Rectal smooth muscle tissue (tissue), 1 donor: Measurements from ENCODE around the gene CACNA1S.
A peak's percentile ranks its signal among the peaks of the same experiment; 100 is the strongest.

Experiments used
- H3K27ac ChIP-seq: one replicate; pipeline ENCODE4 v1.7.0; 2013; ENCODE audit warnings: low read depth, low read length, inconsistent platforms
- H3K27me3 ChIP-seq: one replicate; pipeline ENCODE4 v1.7.0; 2013; ENCODE audit warnings: low read length; ENCODE audit not compliant: control insufficient read depth, insufficient read depth
- H3K36me3 ChIP-seq: one replicate; pipeline ENCODE4 v1.7.0; 2013; ENCODE audit warnings: low read length; ENCODE audit not compliant: control insufficient read depth, insufficient read depth
- H3K4me1 ChIP-seq: one replicate; pipeline ENCODE4 v1.7.0; 2013; ENCODE audit warnings: low read length; ENCODE audit not compliant: control insufficient read depth, insufficient read depth
- H3K4me3 ChIP-seq: one replicate; pipeline ENCODE4 v1.7.0; 2013; ENCODE audit warnings: low read length
- H3K9ac ChIP-seq: one replicate; pipeline ENCODE4 v1.7.0; 2013; ENCODE audit warnings: low read length

CACNA1S gene

DNA sequence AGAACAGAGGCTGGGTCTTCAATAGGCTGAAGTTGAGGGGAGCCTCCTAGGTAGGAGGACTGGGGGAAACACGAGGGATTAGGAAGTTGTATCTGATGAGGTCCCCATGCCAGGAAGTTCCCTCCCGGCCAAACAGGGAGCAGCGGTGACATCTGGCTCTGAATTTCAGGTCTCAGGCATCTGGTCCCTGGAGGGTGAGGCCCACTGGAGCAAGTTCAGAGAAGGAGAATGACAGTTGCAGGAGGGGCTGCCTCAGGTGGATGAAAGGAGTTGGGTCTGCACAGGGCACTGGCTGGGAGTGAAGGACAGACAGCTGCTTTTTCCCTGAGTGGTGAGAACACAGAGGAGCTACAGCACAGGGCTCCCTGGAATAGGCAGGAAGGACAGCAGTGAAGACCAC lies 32.9 kb upstream of the CACNA1S start:
- no peaks in the 10 kb centered on the region for H3K27me3 ChIP-seq
- no peak overlapping the region for H3K9ac ChIP-seq
- peaks cover 37% of the 10 kb centered on the region for H3K36me3 ChIP-seq
- no peaks in the 10 kb centered on the region for H3K4me1 ChIP-seq
- no peak overlapping the region for H3K27ac ChIP-seq
- no peak overlapping the region for H3K4me3 ChIP-seq

DNA sequence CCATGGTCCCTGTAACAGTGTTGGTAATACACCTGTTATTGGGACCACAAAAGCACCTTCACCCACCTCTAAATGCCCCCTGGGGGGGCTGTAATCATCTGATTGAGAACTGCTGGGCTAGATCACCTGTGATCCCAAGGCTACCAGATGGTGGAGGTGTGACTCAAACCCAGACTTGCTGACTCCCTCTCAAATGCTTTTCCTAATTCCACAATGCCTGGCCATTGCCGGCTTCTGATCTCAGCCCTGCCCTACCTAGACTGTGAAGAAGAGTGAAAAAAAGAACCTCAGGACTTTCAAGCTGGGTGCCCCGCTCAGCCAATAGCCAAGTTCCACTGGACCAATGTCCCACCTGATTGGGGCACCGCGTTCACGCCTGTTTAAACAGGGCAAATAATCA lies 32.5 kb upstream of the CACNA1S start:
- no peak overlapping the region for H3K27ac ChIP-seq

DNA sequence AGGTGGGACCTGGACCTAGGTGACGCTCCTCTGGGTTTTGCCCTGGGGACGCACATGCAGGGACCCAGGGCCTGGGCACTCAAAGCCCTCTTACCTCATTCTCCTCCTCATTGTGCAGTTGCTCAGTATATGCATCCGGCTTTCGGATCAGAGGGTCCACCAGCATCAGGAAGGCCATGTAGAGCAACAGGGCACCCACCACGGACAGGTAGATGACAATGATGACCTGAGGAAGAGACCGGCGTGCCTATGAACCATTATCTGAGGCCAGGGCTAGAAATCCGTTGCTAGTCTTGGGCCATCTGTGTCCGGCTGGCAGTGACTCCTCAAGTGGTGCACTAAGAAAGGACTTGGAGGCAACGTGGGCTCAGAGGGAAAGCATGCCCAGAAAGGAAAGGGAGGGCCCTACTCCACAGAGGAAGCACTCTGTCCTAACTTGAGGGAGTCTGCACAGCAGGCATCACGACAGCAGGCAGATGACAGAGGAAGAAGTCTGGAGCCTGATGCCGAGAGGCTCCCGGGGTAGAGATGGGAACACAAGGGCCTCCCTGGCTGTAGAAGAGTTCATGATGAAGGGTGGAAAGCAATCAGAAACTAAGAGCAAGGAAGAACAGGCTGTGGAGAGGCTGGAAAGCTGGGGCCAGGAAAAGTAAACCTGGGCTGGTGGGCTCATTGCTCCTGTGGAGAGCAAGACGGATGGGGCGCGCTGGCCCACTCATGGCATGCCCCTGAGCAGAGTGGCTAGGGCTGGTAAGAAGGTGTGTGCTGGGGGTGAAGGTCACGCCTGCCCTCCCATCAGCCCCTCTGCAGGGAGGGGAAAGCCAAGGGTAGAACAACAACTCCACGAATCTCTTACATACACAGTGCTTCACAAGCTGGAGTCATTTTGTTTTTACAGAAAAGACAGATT lies 31.8 kb upstream of the CACNA1S start:
- Histone ChIP-seq H3K9ac (no peak overlapping the region), H3K4me3 (no peak overlapping the region), H3K27me3 (no peaks in the 10 kb centered on the region), H3K4me1 (no peaks in the 10 kb centered on the region), H3K27ac (no peak overlapping the region), H3K36me3 (peaks cover 32% of the 10 kb centered on the region)

More for the DNA sequence above, 32.5 kb upstream of the CACNA1S start:
- Histone ChIP-seq H3K4me3 (no peak overlapping the region), H3K27me3 (no peaks in the 10 kb centered on the region), H3K9ac (no peak overlapping the region), H3K36me3 (peaks cover 33% of the 10 kb centered on the region), H3K4me1 (no peaks in the 10 kb centered on the region)

DNA sequence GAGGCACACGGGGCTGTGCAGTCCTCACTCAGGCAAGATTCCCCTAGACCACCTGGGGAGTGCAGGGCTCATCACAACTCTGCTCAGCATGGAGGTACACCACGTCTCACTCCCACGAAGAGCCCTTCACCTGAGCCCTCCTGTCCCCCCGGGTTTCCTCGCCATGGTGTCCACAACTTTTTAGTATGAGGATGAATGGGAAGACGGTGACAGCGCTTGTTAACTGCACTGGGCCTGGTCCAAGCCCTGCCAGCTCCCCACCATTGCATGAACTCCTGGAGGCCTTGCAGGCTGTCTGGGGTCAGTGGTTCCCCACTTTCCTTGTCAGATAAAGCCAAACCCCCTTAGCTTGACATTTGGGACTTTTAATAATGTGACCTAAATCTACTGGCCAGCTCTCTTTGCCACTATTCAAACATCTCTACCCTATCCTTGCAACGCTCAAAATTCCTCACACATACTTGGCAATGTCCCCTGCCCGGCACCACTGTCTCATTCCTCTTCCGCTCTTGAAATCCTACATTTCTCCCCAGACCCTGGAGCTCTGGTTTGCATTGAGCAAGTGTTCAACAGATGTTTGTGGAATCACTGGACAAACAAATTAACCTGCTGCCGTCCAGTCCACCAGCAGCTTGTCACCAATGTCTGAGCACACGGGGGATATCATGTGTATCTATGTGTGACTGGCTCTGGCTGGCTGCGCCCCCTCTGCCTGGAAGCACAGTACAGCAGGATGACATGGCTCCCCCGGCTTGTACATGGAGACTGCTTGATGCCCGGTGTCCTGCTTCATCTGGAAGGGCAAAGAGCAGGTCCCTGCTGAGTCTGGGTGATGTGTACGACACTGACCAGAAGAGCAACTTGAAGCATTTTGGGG lies 30.9 kb upstream of the CACNA1S start:
- Histone ChIP-seq H3K27me3 (no peaks in the 10 kb centered on the region), H3K36me3 (peaks cover 32% of the 10 kb centered on the region), H3K9ac (no peak overlapping the region), H3K4me1 (no peaks in the 10 kb centered on the region), H3K4me3 (no peak overlapping the region), H3K27ac (no peak overlapping the region)

DNA sequence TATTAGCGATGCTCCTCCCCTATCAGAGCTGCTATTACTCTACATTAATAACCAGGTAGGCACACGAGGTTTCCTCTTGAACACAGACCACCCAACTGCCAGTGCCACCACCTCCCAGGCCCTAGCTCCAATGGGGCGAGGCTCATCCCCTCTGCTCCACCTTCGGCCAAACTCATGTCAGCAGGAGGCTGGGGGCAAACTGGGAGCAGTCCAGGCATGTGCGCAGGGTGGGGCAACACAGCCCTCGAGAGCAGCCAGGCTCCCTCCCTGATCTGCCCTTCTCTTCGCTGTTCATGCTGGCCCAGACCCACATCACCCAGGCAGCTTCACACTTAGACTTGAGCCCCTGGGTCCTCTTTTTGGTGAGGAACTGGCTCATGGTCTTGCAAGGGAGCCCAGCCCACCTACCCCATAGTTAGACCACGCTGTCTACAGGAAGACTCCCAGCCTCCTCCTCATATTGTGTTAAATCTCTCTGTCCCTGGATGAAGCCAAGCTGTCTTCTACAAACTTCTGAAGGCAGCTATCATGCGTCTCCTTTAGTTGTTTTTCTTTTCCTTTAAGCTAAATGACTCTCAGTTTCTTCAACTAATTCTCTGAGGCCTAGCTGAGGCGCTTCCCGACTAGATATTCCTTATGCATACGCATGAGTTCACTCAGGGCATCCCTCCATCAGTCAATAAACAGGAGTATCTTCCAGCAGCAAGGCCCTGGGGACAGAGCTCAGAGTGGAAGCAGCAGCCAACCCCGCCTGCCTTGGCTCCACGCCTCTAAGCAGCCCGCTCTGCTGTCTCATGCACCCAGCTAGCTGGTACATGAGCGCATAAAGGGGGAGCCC lies 30.0 kb upstream of the CACNA1S start:
- H3K4me1 ChIP-seq, result peaks cover 6% of the 10 kb centered on the region
- H3K4me3 ChIP-seq, result no peak overlapping the region
- H3K27me3 ChIP-seq, result no peaks in the 10 kb centered on the region
- no peak overlapping the region for H3K9ac ChIP-seq
- H3K36me3 ChIP-seq, result peaks cover 28% of the 10 kb centered on the region
- H3K27ac ChIP-seq, result no peak overlapping the region

DNA sequence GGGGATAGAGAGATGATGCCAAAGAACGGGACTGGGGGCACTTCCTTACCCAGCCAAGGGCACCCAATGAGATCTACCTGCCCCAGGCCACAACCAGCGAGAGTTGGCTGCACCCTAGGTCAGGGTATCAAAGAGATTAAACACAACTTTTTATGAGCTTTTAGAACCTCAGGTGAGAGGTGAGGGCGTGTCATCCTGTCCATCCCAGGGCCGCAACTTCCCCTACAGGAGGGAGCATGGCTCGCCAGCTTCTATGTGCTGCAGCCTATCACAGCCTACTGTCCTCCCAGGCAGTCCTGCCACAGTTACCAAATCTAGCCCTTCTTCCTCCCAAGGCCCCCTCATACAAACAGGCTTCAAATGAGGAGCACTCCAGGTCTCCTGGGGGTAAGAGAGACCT lies 29.2 kb upstream of the CACNA1S start:
- H3K36me3 ChIP-seq, result peaks cover 20% of the 10 kb centered on the region

DNA sequence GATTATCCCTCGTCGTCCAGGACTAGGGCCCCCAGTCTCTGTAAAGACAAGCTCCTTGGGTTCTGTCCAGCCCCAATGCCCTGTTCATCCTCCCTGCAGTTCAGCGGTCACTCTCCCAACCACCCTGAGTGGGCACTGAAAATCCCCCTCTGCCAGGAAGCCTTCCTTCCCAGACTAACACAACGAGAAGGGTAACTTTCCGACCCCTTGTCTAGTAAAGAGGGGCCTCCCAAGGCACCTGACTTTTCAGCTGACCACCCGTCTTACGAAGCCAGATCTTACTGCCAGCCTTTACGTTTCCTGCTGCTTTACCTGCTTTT lies 28.7 kb upstream of the CACNA1S start:
- peaks cover 13% of the 10 kb centered on the region for H3K4me1 ChIP-seq
- H3K27ac ChIP-seq, result no peak overlapping the region
- H3K9ac ChIP-seq, result no peak overlapping the region
- no peak overlapping the region for H3K4me3 ChIP-seq
- peaks cover 19% of the 10 kb centered on the region for H3K36me3 ChIP-seq
- no peaks in the 10 kb centered on the region for H3K27me3 ChIP-seq

More for the DNA sequence above, 29.2 kb upstream of the CACNA1S start:
- Histone ChIP-seq H3K27ac (no peak overlapping the region), H3K27me3 (no peaks in the 10 kb centered on the region), H3K4me1 (peaks cover 13% of the 10 kb centered on the region), H3K4me3 (no peak overlapping the region), H3K9ac (no peak overlapping the region)

DNA sequence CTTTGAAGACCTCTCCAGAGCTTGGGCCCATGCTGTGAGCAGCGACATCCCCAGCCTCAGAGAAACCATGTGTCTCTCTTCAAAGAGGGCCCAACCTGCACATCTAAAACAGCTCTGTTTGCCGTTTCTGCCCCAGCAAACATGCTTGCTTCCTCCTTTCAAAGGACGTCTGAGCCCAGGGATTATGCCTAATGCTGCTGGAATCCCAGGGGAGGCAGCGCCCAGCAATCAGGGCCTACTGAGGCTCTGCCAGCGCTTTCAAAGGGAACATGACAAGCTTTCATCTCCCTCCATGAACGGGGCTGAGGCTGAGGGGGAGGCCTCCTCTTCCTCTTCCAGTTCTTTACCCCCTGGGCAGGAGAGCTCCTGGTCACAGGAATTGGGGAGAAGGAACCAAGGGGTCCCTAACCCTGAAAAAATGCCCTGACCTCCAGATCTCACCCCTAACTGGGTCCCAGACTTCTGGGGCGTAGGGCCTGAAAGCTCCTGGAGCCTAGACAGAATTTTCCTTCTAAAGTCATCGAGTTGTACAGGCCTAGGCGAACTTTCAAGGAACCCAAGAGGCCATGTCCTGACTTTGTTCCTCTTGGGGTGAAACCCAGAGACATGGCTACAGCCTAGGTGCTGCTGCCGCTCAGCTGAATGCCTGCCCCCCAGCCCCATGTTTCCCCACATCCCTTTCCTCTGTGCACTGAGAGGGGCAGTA lies 28.2 kb upstream of the CACNA1S start:
- no peaks in the 10 kb centered on the region for H3K27me3 ChIP-seq
- H3K27ac ChIP-seq, result no peak overlapping the region
- no peak overlapping the region for H3K4me3 ChIP-seq
- H3K9ac ChIP-seq, result no peak overlapping the region
- peaks cover 13% of the 10 kb centered on the region for H3K4me1 ChIP-seq
- peaks cover 21% of the 10 kb centered on the region for H3K36me3 ChIP-seq

DNA sequence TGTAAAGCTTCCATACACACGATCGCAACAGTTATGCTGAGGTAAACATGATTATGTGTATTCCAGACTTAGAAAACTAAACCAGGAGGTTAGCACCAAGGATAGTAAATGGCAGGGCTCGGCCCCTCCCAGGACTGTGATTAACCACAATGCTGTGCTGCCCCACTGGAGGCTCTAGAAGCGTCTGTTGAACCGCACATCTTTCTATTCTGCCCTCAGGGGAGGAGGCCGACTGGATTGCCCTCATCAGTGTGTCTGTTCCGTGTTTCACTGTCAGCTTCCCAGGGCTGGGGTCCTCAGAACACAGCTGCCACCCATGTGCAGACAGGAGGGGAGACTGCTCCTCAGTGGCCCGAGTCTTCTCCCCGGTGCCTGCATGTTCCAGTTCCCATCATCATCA lies 27.5 kb upstream of the CACNA1S start:
- Histone ChIP-seq H3K36me3 (peaks cover 16% of the 10 kb centered on the region), H3K27me3 (no peaks in the 10 kb centered on the region), H3K27ac (no peak overlapping the region), H3K4me1 (peaks cover 13% of the 10 kb centered on the region), H3K4me3 (no peak overlapping the region), H3K9ac (no peak overlapping the region)

DNA sequence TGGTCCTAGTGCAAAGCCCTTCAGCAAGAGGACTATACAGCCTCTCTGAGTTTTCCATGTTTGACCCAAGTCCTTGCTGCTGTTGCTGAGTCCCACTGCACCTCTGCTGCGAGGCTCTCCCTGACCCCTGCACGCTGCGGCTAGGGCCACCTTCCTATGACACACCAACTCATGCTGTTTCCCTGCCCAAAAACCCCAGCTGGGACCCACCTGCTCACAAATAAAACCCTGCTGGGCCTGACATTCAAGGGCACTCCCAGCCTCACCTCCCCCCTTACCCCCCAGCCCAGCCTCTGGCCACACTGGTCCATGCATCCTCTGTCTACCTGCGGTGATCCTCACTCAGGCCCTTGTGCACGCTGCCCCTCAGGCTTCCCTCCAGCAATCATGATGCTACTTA lies 27.1 kb upstream of the CACNA1S start:
- Histone ChIP-seq H3K4me1 (peaks cover 13% of the 10 kb centered on the region), H3K36me3 (peaks cover 11% of the 10 kb centered on the region), H3K9ac (no peak overlapping the region)

DNA sequence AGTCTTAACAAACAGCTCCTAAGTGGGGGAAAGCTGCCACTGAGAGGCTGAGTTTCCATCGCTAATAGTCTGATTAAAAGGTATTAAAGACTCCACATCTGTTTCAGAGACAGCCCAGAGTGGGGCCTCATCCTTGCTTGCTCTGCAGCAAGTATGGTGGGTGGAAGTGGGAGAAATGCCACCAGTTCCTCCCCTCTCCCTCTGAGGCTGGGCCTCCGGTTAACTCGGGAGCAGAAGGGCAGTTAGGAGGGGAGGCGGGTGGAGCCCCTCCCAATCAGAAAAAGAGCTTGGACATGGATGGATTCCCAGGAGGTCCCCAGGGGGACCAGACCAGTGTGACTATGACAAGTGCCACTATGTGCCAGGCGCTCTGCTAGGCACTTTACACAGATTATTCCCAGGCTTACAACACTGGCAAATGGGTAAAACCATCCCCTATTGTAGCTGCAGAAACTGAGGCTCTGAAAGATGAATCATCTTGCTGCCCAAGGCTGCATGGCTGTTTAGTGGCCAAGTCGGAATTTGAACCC lies 26.1 kb upstream of the CACNA1S start:
- Histone ChIP-seq H3K36me3 (peaks cover 4% of the 10 kb centered on the region), H3K4me3 (no peak overlapping the region), H3K9ac (no peak overlapping the region), H3K4me1 (peaks cover 13% of the 10 kb centered on the region), H3K27ac (peak overlapping the region; percentile 82), H3K27me3 (no peaks in the 10 kb centered on the region)

More for the DNA sequence above, 27.1 kb upstream of the CACNA1S start:
- no peak overlapping the region for H3K27ac ChIP-seq
- no peaks in the 10 kb centered on the region for H3K27me3 ChIP-seq
- no peak overlapping the region for H3K4me3 ChIP-seq
